Vein endothelial cell (primary cell): ENCODE data around the gene CILP. TPM values are rescaled to one million over a fixed set of nuclear protein-coding genes. Genes with fewer than 3 reads are reported as not detected.

Experiments
- small RNA-seq: library from RNA; depleted of rRNA; stranded (forward); fragments of <200 nt; gene quantifications from one replicate; pipeline ENCODE3, GENCODE V24; 2012
- total RNA-seq: library from RNA; depleted of rRNA; stranded (reverse); fragments of >200 nt; gene quantifications from 2 replicates; pipeline ENCODE4 v1.2.3, GENCODE V29; 2012

The CILP gene
- total RNA-seq = not detected in 2 replicates

GRCh38 chr15:65210770-65211481 lies at the start of gene CILP:
CILP (minus strand) TSS chr15:65211473; CDS start chr15:65209755, 1,718 bp downstream.

GRCh38 chr15:65184868-65185717 lies 26.2 kb downstream of the CILP start, which contains the start of gene CLPX:
CLPX (minus strand) TSS chr15:65185342; CDS start chr15:65185153, 189 bp downstream.

Small RNAs within 50 kb of the gene (small RNA-seq; reads per million reads assigned to genes)
- not detected for gene AC068213.1
- not detected for gene RNU6-686P

Other genes with a start within 250 kb of the CILP start
- gene SPG21, start 221.6 kb downstream of the CILP start, total RNA-seq = 65.7 and 86.9 TPM in 2 replicates
- 13.1 and 22.4 TPM in 2 replicates for gene MTFMT, start 181.8 kb downstream of the CILP start, total RNA-seq
- not detected in 2 replicates for gene SLC51B, start 166.1 kb downstream of the CILP start, total RNA-seq
- gene RASL12, start 143.5 kb downstream of the CILP start, total RNA-seq = not detected in 2 replicates
- not detected in 2 replicates for gene KBTBD13, start 134.7 kb downstream of the CILP start, total RNA-seq
- gene UBAP1L, start 96.3 kb downstream of the CILP start, total RNA-seq = 1.6 and 3.7 TPM in 2 replicates
- gene PDCD7, start 77.7 kb downstream of the CILP start, total RNA-seq = 16.3 and 23.4 TPM in 2 replicates
- 42.8 and 54.5 TPM in 2 replicates for gene CLPX, start 26.1 kb downstream of the CILP start, total RNA-seq
- 3.7 and 6.2 TPM in 2 replicates for gene PARP16, start 75.4 kb upstream of the CILP start, total RNA-seq
- gene RNU5A-1, start 84.6 kb upstream of the CILP start, total RNA-seq = not detected in 2 replicates
- not detected in 2 replicates for gene RNU5B-1, start 93.2 kb upstream of the CILP start, total RNA-seq
- under 0.01 and 0.33 TPM in 2 replicates for gene IGDCC3, start 166.5 kb upstream of the CILP start, total RNA-seq
- gene IGDCC4, start 211.5 kb upstream of the CILP start, total RNA-seq = under 0.01 TPM in 1 of 2 replicates, not detected in the other